COLO829 (cell line): Measurements from ENCODE around the gene JAM2.
"Not testable (repeated sequence)": the region's sequence is repeated elsewhere in the genome, so short reads cannot be mapped to it uniquely, and the experiment has no call there.

Experiments
- DNase-seq: peaks from one replicate; pipeline ENCODE4 v3.0.0; 2012; ENCODE audit warnings: low spot score

Gene JAM2, protein sequence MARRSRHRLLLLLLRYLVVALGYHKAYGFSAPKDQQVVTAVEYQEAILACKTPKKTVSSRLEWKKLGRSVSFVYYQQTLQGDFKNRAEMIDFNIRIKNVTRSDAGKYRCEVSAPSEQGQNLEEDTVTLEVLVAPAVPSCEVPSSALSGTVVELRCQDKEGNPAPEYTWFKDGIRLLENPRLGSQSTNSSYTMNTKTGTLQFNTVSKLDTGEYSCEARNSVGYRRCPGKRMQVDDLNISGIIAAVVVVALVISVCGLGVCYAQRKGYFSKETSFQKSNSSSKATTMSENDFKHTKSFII

GRCh38 chr21:25638660-25639550 lies at the start of gene JAM2:
Gene JAM2 (plus strand): TSS chr21:25639258. CDS start chr21:25639822, 564 bp downstream.
- DNase-seq: no peak

GRCh38 chr21:25589887-25590286 lies 49.2 kb upstream of the JAM2 start:
- DNase-seq: no peak

DNA sequence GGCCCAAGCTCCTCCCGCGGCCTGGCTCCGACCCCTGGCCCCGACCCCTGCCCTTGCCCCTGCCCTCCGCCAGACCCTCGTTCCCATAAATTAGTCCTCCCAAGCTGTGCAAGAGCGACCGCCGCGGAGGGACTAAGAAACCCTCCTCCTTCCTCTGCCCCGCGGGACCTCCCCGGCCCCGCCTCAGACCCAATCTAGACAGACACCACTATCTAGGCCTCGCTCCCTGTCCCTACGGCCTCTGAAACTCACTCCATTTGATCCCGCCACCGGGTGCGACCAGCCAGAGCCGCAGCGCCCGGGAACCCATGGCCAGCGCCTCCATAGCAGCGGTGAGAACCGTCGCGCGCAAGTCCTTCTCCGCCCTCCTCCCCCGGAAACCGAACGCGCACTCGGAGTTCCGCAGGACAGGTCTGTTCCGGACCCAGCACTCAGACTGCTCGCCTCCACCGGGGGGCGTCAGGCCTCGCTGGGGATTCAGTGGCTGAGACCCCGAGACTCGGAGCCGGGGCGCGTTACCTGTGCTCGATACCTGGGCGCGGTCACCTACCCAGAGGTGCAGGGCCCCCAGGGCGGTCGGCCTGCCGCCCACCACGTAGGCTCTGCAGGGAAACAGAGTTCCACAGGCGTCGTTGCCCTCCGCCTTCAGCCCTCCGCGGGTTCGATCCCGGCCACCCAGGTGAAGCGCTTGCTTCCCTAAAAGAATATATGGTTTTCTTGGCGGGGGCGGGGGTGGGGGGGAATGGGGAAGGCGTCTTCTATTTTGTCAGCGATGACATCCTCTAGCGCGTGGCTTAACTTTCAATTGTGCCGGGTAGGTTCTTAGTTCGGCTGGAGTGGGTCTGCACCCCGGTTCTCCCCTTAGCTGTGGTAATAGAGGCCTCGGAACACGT lies 31.7 kb upstream of the JAM2 start, which contains the start of gene MRPL39:
Gene MRPL39 (minus strand): TSS at position 331 of the 893 bp plus-strand sequence. CDS start 6 bp downstream, at position 325.
- DNase-seq: peak; percentile 89

GRCh38 chr21:25608044-25608737 lies 30.9 kb upstream of the JAM2 start:
- DNase-seq: peak; percentile 77

GRCh38 chr21:25614441-25614840 lies 24.6 kb upstream of the JAM2 start:
- no peak for DNase-seq

GRCh38 chr21:25615880-25616279 lies 23.2 kb upstream of the JAM2 start:
- no peak for DNase-seq

DNA sequence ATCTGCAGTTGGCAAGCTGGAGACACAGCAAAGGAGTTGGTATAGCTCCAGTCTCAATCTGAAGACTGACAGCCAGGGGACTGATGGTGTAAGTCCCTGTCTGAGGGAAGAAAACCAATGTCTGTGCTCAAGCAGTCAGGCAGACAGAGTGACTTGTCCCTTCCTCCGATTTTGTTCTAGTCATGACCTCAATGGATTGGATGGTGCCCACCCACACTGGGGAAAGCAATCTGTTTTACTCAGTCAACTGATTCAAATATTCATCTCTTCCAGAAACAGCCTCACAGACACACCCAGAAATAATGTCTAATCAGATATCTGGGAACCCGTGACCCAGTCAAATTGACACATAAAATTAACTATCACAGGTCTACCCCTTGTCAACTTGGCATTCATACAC lies 19.9 kb upstream of the JAM2 start:
- DNase-seq: no peak

DNA sequence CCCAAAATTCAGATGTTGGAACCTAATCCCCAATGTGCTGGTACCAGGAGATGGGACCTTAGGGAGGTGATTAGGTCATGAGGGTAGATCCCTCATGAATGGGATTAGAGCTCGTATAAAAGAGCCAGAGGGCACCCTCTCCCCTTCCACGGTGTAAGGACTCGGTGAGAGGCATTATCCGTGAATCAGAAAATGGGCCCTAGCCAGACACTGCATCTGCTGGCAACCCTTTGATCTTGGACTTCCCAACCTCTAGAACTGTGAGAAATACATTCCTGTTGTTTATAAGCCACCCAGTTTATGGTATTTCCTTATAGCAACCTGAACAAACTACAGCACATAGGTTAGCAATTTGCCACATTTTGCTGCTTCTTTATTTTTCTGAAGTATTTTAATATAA lies 14.5 kb upstream of the JAM2 start:
- no peak for DNase-seq

DNA sequence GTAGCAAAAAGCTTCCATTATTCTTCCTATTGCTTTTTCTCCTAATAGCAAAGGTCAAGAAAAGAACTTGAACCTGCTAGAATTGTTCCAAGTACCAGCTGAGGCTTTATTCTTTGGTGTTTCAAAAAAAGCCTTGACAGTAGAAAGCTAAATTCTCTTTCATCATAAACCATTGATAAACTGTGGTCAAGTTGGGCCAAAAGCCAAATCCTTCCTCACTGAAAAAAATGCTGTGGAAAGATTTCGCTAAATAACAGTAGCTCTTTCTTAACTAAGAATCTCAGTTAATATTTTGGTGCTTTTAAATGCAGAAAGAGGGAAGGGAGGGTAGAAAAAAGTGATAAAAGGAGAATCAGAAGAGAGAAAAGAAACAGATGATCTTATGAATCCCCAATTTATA lies 14.0 kb upstream of the JAM2 start:
- DNase-seq: peak; percentile 58

- DNase-seq: not testable (repeated sequence)
Observed at GRCh38 chr21:25625776-25626555, 13.1 kb upstream of the JAM2 start.

- DNase-seq: no peak
Observed at GRCh38 chr21:25626757-25627156, 12.3 kb upstream of the JAM2 start.

DNA sequence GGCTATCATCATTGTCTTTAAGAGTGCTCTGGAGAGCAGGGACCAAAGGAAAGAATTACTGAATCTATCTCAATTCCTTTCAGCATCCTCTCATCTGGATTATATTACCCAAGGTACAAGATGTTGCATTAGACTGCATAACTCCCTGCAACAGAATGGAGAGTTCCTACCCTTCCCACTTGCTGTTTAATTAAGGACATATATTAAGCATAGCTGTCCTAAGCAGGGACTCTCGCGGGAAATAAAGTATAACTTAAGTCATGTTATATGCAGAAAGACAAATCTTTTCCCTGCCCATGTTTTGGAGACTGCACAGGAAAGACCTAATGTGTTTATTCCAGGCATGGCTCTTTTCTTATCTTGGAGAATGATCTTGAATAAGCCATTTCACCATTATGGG lies 6.8 kb upstream of the JAM2 start:
- DNase-seq: no peak

GRCh38 chr21:25635310-25635709 lies 3.7 kb upstream of the JAM2 start:
- DNase-seq: no peak

DNA sequence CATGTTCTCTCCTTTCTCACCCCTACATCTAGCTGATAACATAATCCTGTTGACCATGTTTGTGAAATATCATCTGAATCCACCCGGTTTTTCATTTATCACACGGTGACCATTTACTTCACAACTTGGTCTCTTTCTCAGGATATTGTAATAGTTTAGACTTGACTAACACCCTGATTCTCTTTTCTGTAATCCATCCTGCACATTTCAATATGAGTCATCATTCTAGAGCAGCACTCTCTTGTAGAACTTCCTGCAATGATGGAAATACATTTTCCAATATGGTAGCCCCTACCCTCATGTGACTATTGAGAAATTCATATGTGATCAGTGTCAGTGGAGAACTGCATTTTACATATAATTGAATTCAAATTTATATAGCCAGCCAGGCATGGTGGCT lies 2.3 kb upstream of the JAM2 start:
- DNase-seq: no peak

- no peak for DNase-seq
Observed at GRCh38 chr21:25637851-25638659, 1.0 kb upstream of the JAM2 start.

DNA sequence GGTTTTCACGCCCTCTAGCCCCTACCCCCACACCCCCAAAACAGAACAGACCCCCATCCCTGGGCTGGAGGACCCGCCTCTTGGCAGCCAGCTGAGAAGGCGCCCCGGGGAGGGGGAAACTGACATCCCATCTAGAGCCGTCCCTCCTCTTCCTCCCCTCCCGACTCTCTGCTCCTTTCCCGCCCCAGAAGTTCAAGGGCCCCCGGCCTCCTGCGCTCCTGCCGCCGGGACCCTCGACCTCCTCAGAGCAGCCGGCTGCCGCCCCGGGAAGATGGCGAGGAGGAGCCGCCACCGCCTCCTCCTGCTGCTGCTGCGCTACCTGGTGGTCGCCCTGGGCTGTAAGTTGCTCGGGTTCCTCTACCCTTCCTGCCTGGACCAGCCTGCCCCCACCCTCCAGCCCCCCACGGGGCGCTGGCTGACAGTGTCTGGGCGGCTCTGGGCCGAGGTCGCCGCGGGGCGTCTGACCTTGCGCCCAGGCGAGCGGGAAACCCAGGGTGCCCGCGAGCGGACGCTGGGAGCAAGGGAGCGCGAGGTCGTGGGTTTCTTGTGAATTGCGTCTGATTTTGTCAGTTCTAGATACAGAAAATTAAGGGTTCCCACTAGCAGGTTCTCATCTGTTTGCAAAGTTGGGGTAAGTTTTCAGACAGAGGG lies 618 bp downstream of the JAM2 start:
- DNase-seq: no peak

- no peak for DNase-seq
Observed at GRCh38 chr21:25640202-25640942, 1.3 kb downstream of the JAM2 start.

- DNase-seq: no peak
Observed at GRCh38 chr21:25640943-25641292, 1.9 kb downstream of the JAM2 start.

- no peak for DNase-seq
Observed at GRCh38 chr21:25643486-25643885, 4.4 kb downstream of the JAM2 start.
